ENCODE results near the gene CARNS1.

- TF ChIP-seq FOXA1 (IDR thresholded peaks at IDR 0.05; ENCODE audit: borderline replicate concordance): no peak
- no peak for TF ChIP-seq RCOR1 (IDR thresholded peaks at IDR 0.05; ENCODE audit: borderline replicate concordance in 1 of 2, low read depth in 2 of 2, low read length in 2 of 2)
- no peak for TF ChIP-seq CTCF (IDR thresholded peaks at IDR 0.05 in 2 of 3, conservative IDR thresholded peaks at IDR 0.05 in 1 of 3; ENCODE audit: insufficient read depth in 2 of 3, low read depth in 1 of 3, low read length in 3 of 3)
- TF ChIP-seq ZFP1 (CRISPR knock-in tag; IDR thresholded peaks at IDR 0.05): no peak
- TF ChIP-seq NR2C2 (CRISPR knock-in tag; IDR thresholded peaks at IDR 0.05): no peak
- no peak for TF ChIP-seq NR2C2 (tag; IDR thresholded peaks at IDR 0.05)
- no peak for TF ChIP-seq NFYB (IDR thresholded peaks at IDR 0.05; ENCODE audit: extremely low read depth, insufficient read length)
- no peak for TF ChIP-seq ZNF584 (CRISPR knock-in tag; IDR thresholded peaks at IDR 0.05; ENCODE audit: low read depth)
Measured at GRCh38 chr11:67457453-67457852, 42.0 kb downstream of the CARNS1 start.

Data from K562 (cell line).